HEK293 (cell line): ENCODE results near the gene ANKUB1.

ENCODE experiments used
- EGR2 ChIP-seq: fragments of 450-650 bp; formaldehyde crosslinking; IDR thresholded peaks from 2 replicates; pipeline ENCODE4 v1.5.1; 2016; ENCODE audit warnings: low read depth, missing biosample characterization, missing genetic modification characterization
- GLI4 ChIP-seq: fragments of 450-650 bp; formaldehyde crosslinking; IDR thresholded peaks from 2 replicates; pipeline ENCODE4 v1.5.1; 2016; ENCODE audit warnings: missing biosample characterization, missing genetic modification characterization
- KLF1 ChIP-seq: fragments of 450-650 bp; formaldehyde crosslinking; IDR thresholded peaks from 2 replicates; pipeline ENCODE4 v1.5.1; 2016; ENCODE audit warnings: missing biosample characterization, missing genetic modification characterization
- OVOL3 ChIP-seq: fragments of 450-650 bp; formaldehyde crosslinking; IDR thresholded peaks from 2 replicates; pipeline ENCODE4 v1.5.1; 2016; ENCODE audit warnings: missing biosample characterization, missing genetic modification characterization
- SCRT2 ChIP-seq: fragments of 450-650 bp; formaldehyde crosslinking; IDR thresholded peaks from 2 replicates; pipeline ENCODE4 v1.5.1; 2016; ENCODE audit warnings: missing biosample characterization, missing genetic modification characterization
- YY1 ChIP-seq: fragments of 450-650 bp; formaldehyde crosslinking; IDR thresholded peaks from 2 replicates; pipeline ENCODE4 v1.5.1; 2018; ENCODE audit warnings: missing biosample characterization, missing genetic modification characterization
- ZBTB44 ChIP-seq: fragments of 450-650 bp; IDR thresholded peaks from 2 replicates; pipeline ENCODE4 v1.5.1; 2018; ENCODE audit warnings: missing biosample characterization, mild to moderate bottlenecking, missing genetic modification characterization
- ZNF169 ChIP-seq: fragments of 450-650 bp; formaldehyde crosslinking; IDR thresholded peaks from 2 replicates; pipeline ENCODE4 v1.5.1; 2016; ENCODE audit warnings: missing biosample characterization, missing genetic modification characterization
- ZNF202 ChIP-seq: fragments of 450-650 bp; formaldehyde crosslinking; IDR thresholded peaks from 2 replicates; pipeline ENCODE4 v1.5.1; 2016; ENCODE audit warnings: missing biosample characterization, missing genetic modification characterization, borderline replicate concordance
- ZNF211 ChIP-seq: fragments of 450-650 bp; formaldehyde crosslinking; IDR thresholded peaks from 2 replicates; pipeline ENCODE4 v1.5.1; 2016; ENCODE audit warnings: low read depth, missing biosample characterization, missing genetic modification characterization
- ZNF280C ChIP-seq: fragments of 450-650 bp; formaldehyde crosslinking; IDR thresholded peaks from 2 replicates; pipeline ENCODE4 v1.5.1; 2016; ENCODE audit warnings: missing biosample characterization, missing genetic modification characterization
- ZNF311 ChIP-seq: fragments of 450-650 bp; formaldehyde crosslinking; IDR thresholded peaks from 2 replicates; pipeline ENCODE4 v1.5.1; 2017; ENCODE audit warnings: missing biosample characterization, missing genetic modification characterization, borderline replicate concordance
- ZNF366 ChIP-seq: fragments of 450-650 bp; formaldehyde crosslinking; conservative IDR thresholded peaks from 2 replicates; pipeline ENCODE4 v1.5.1; 2016; ENCODE audit warnings: missing biosample characterization, missing genetic modification characterization
- ZNF501 ChIP-seq: fragments of 450-650 bp; formaldehyde crosslinking; IDR thresholded peaks from 2 replicates; pipeline ENCODE4 v1.5.1; 2016; ENCODE audit warnings: missing biosample characterization, missing genetic modification characterization
- ZNF530 ChIP-seq: fragments of 450-650 bp; formaldehyde crosslinking; IDR thresholded peaks from 2 replicates; pipeline ENCODE4 v1.5.1; 2016; ENCODE audit warnings: low read depth, missing biosample characterization, missing genetic modification characterization
- ZNF549 ChIP-seq: fragments of 450-650 bp; IDR thresholded peaks from 2 replicates; pipeline ENCODE4 v1.5.1; 2018; ENCODE audit warnings: missing biosample characterization, missing genetic modification characterization, mild to moderate bottlenecking, inconsistent platforms, moderate library complexity
- ZNF558 ChIP-seq: fragments of 450-650 bp; formaldehyde crosslinking; IDR thresholded peaks from 2 replicates; pipeline ENCODE4 v1.5.1; 2016; ENCODE audit warnings: missing biosample characterization, missing genetic modification characterization
- ZNF610 ChIP-seq: fragments of 450-650 bp; formaldehyde crosslinking; IDR thresholded peaks from 2 replicates; pipeline ENCODE4 v1.5.1; 2016; ENCODE audit warnings: missing biosample characterization, missing genetic modification characterization, borderline replicate concordance
- ZNF629 ChIP-seq: fragments of 450-650 bp; formaldehyde crosslinking; IDR thresholded peaks from 2 replicates; pipeline ENCODE4 v1.5.1; 2017; ENCODE audit warnings: missing biosample characterization, missing genetic modification characterization
- ZNF658 ChIP-seq: fragments of 450-650 bp; formaldehyde crosslinking; IDR thresholded peaks from 2 replicates; pipeline ENCODE4; 2016; ENCODE audit warnings: missing biosample characterization, missing genetic modification characterization
- ZNF776 ChIP-seq: fragments of 450-650 bp; formaldehyde crosslinking; IDR thresholded peaks from 2 replicates; pipeline ENCODE4 v1.5.0; 2017; ENCODE audit warnings: missing biosample characterization, missing genetic modification characterization, borderline replicate concordance
- TF ChIP-seq, protein P1 (sequence below): fragments of 450-650 bp; formaldehyde crosslinking; IDR thresholded peaks from 2 replicates; pipeline ENCODE4 v1.5.1; 2016; ENCODE audit warnings: missing biosample characterization, missing genetic modification characterization, borderline replicate concordance
- TF ChIP-seq, protein P2 (sequence below): fragments of 450-650 bp; formaldehyde crosslinking; IDR thresholded peaks from 2 replicates; pipeline ENCODE4 v1.5.1; 2016; ENCODE audit warnings: missing biosample characterization, missing genetic modification characterization, borderline replicate concordance
- TF ChIP-seq, protein P3 (sequence below): fragments of 450-650 bp; formaldehyde crosslinking; IDR thresholded peaks from 2 replicates; pipeline ENCODE4 v1.5.1; 2016; ENCODE audit warnings: missing biosample characterization, missing genetic modification characterization

ANKUB1 gene

DNA sequence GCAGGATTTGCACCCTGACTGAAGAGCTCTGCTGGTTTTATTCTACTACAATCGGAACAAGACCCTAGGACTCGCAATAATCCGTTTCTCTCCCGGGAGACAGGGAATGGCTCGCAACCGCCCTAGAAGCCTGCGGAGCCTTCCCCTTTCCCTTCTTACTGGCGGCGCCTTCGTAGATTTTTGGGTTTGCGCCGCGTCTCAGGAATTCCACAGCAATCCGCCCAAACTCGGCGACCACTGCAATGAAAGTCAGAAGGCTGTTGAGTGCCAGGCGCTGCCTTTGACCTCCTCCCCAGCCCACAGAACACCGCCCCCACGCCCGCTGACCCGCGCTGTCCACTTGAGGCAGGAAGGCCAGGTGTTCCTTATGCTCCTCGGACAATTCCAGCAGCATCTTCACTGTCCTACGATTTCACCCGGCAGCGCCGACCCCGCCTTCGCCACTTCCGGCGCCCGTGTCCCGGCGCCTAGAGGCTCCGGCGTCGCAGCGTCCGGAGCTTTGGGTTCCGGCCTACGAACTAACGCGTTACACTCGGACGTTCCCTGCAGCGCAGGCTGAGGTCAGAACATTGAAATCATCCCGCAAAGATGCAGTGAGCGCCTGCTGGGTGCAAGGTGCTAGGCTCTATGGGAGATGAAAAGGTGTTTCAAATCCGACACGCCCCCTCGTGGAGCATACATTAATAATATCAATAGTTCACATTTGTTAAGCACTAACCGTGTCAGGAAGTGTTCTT lies 40.1 kb downstream of the ANKUB1 start, which contains the start of gene COMMD2 (continued):
- TF ChIP-seq ZNF658 = no peak
- no peak for TF ChIP-seq ZNF549 (tag by site-specific recombination)
- no peak for TF ChIP-seq ZNF530 (tag by site-specific recombination)
- TF ChIP-seq ZNF202 (tag by site-specific recombination) = no peak
- TF ChIP-seq ZNF629 (tag by site-specific recombination) = peak; percentile 86
- peak; percentile 44; the same call in 1 of the 2 replicates for TF ChIP-seq ZNF501
- no peak for TF ChIP-seq ZNF776 (tag by site-specific recombination)
- TF ChIP-seq, protein P1, sequence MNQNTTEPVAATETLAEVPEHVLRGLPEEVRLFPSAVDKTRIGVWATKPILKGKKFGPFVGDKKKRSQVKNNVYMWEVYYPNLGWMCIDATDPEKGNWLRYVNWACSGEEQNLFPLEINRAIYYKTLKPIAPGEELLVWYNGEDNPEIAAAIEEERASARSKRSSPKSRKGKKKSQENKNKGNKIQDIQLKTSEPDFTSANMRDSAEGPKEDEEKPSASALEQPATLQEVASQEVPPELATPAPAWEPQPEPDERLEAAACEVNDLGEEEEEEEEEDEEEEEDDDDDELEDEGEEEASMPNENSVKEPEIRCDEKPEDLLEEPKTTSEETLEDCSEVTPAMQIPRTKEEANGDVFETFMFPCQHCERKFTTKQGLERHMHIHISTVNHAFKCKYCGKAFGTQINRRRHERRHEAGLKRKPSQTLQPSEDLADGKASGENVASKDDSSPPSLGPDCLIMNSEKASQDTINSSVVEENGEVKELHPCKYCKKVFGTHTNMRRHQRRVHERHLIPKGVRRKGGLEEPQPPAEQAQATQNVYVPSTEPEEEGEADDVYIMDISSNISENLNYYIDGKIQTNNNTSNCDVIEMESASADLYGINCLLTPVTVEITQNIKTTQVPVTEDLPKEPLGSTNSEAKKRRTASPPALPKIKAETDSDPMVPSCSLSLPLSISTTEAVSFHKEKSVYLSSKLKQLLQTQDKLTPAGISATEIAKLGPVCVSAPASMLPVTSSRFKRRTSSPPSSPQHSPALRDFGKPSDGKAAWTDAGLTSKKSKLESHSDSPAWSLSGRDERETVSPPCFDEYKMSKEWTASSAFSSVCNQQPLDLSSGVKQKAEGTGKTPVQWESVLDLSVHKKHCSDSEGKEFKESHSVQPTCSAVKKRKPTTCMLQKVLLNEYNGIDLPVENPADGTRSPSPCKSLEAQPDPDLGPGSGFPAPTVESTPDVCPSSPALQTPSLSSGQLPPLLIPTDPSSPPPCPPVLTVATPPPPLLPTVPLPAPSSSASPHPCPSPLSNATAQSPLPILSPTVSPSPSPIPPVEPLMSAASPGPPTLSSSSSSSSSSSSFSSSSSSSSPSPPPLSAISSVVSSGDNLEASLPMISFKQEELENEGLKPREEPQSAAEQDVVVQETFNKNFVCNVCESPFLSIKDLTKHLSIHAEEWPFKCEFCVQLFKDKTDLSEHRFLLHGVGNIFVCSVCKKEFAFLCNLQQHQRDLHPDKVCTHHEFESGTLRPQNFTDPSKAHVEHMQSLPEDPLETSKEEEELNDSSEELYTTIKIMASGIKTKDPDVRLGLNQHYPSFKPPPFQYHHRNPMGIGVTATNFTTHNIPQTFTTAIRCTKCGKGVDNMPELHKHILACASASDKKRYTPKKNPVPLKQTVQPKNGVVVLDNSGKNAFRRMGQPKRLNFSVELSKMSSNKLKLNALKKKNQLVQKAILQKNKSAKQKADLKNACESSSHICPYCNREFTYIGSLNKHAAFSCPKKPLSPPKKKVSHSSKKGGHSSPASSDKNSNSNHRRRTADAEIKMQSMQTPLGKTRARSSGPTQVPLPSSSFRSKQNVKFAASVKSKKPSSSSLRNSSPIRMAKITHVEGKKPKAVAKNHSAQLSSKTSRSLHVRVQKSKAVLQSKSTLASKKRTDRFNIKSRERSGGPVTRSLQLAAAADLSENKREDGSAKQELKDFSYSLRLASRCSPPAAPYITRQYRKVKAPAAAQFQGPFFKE (tag by site-specific recombination) = no peak
- peak; percentile 64; the same call in 1 of the 2 replicates for TF ChIP-seq YY1 (tag by site-specific recombination)
- TF ChIP-seq ZNF610 = 0 out of 2 replicates have a peak, but pooled peaks have one; percentile 59
- TF ChIP-seq, protein P2, sequence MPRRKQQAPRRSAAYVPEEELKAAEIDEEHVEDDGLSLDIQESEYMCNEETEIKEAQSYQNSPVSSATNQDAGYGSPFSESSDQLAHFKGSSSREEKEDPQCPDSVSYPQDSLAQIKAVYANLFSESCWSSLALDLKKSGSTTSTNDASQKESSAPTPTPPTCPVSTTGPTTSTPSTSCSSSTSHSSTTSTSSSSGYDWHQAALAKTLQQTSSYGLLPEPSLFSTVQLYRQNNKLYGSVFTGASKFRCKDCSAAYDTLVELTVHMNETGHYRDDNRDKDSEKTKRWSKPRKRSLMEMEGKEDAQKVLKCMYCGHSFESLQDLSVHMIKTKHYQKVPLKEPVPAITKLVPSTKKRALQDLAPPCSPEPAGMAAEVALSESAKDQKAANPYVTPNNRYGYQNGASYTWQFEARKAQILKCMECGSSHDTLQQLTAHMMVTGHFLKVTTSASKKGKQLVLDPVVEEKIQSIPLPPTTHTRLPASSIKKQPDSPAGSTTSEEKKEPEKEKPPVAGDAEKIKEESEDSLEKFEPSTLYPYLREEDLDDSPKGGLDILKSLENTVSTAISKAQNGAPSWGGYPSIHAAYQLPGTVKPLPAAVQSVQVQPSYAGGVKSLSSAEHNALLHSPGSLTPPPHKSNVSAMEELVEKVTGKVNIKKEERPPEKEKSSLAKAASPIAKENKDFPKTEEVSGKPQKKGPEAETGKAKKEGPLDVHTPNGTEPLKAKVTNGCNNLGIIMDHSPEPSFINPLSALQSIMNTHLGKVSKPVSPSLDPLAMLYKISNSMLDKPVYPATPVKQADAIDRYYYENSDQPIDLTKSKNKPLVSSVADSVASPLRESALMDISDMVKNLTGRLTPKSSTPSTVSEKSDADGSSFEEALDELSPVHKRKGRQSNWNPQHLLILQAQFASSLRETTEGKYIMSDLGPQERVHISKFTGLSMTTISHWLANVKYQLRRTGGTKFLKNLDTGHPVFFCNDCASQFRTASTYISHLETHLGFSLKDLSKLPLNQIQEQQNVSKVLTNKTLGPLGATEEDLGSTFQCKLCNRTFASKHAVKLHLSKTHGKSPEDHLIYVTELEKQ (tag by site-specific recombination) = peak; percentile 67; the same call in 1 of the 2 replicates
- TF ChIP-seq GLI4 (tag by site-specific recombination) = peak; percentile 53; the same call in 1 of the 2 replicates
- TF ChIP-seq ZNF366 (tag by site-specific recombination) = peak; percentile 24; the same call in 1 of the 2 replicates
- TF ChIP-seq ZBTB44 = peak; percentile 88
- no peak for TF ChIP-seq ZNF311 (tag by site-specific recombination)
- no peak for TF ChIP-seq ZNF211 (tag by site-specific recombination)
- TF ChIP-seq ZNF169 (tag by site-specific recombination) = no peak
- TF ChIP-seq SCRT2 (tag by site-specific recombination) = no peak
- TF ChIP-seq ZNF558 (tag by site-specific recombination) = 0 out of 2 replicates have a peak, but pooled peaks have one; percentile 24
- no peak for TF ChIP-seq EGR2 (tag by site-specific recombination)
- TF ChIP-seq KLF1 (tag by site-specific recombination) = no peak
- no peak for TF ChIP-seq OVOL3 (tag by site-specific recombination)
- TF ChIP-seq, protein P3, sequence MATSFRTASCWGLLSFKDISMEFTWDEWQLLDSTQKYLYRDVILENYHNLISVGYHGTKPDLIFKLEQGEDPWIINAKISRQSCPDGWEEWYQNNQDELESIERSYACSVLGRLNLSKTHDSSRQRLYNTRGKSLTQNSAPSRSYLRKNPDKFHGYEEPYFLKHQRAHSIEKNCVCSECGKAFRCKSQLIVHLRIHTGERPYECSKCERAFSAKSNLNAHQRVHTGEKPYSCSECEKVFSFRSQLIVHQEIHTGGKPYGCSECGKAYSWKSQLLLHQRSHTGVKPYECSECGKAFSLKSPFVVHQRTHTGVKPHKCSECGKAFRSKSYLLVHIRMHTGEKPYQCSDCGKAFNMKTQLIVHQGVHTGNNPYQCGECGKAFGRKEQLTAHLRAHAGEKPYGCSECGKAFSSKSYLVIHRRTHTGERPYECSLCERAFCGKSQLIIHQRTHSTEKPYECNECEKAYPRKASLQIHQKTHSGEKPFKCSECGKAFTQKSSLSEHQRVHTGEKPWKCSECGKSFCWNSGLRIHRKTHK (tag by site-specific recombination) = no peak
- no peak for TF ChIP-seq ZNF280C (tag by site-specific recombination)
